DMS53 treated with DMSO at 0.1 percent for 48 hours (cell line): ENCODE measurements around the gene SEMA3B.
A peak's percentile ranks its signal among the peaks of the same experiment; 100 is the strongest.
"Not testable (repeated sequence)": the region's sequence is repeated elsewhere in the genome, so short reads cannot be mapped to it uniquely, and the experiment has no call there.

Experiments
- DNase-seq: peaks from one replicate; lab custom pipeline; 2025; ENCODE audit not compliant: unreplicated experiment; lab: John Stamatoyannopoulos, UW

The SEMA3B gene

GRCh38 chr3:50268703-50269451 is at the start of gene SEMA3B:
Gene SEMA3B (plus strand): TSS chr3:50269147. CDS start chr3:50269241, 94 bp downstream.
- no peak for DNase-seq

GRCh38 chr3:50219285-50219684 is 49.7 kb upstream of the SEMA3B start:
- DNase-seq, result no peak

GRCh38 chr3:50220109-50220508 is 48.8 kb upstream of the SEMA3B start:
- DNase-seq, result no peak

GRCh38 chr3:50221051-50221410 is 47.9 kb upstream of the SEMA3B start:
- DNase-seq, result no peak

- DNase-seq, result no peak
Observed at GRCh38 chr3:50221411-50222168, 47.4 kb upstream of the SEMA3B start.

GRCh38 chr3:50222169-50222528 is 46.8 kb upstream of the SEMA3B start:
- no peak for DNase-seq

- no peak for DNase-seq
Observed at GRCh38 chr3:50224639-50225038, 44.3 kb upstream of the SEMA3B start.

- no peak for DNase-seq
Observed at GRCh38 chr3:50226888-50227389, 42.0 kb upstream of the SEMA3B start.

GRCh38 chr3:50227390-50228183 is 41.4 kb upstream of the SEMA3B start:
- DNase-seq, result peak; percentile 26

GRCh38 chr3:50228184-50228763 is 40.7 kb upstream of the SEMA3B start:
- DNase-seq, result not testable (repeated sequence)

- no peak for DNase-seq
Observed at GRCh38 chr3:50229490-50229889, 39.5 kb upstream of the SEMA3B start.

GRCh38 chr3:50230104-50230793 is 38.7 kb upstream of the SEMA3B start:
- DNase-seq, result no peak

GRCh38 chr3:50230794-50231125 is 38.2 kb upstream of the SEMA3B start:
- DNase-seq, result no peak

- no peak for DNase-seq
Observed at GRCh38 chr3:50231581-50231980, 37.4 kb upstream of the SEMA3B start.

- no peak for DNase-seq
Observed at GRCh38 chr3:50232303-50232702, 36.6 kb upstream of the SEMA3B start.

- no peak for DNase-seq
Observed at GRCh38 chr3:50233176-50233575, 35.8 kb upstream of the SEMA3B start.

- peak; percentile 69 for DNase-seq
Observed at GRCh38 chr3:50235716-50236483, 33.0 kb upstream of the SEMA3B start, which contains the start of gene GNAI2. Gene GNAI2 (plus strand): TSS chr3:50236204. CDS start chr3:50236336, 132 bp downstream.

- no peak for DNase-seq
Observed at GRCh38 chr3:50236484-50237132, 32.3 kb upstream of the SEMA3B start.

GRCh38 chr3:50237133-50237651 is 31.8 kb upstream of the SEMA3B start:
- DNase-seq, result no peak
